H1 (cell line): Measurements from ENCODE around the gene ZBTB1. TPM values are rescaled to one million over a fixed set of nuclear protein-coding genes. Genes with fewer than 3 reads are reported as not detected.

ENCODE experiments used
- CTCF ChIA-PET: fragments of 300-600 bp; sonication (Branson Sonifier 250); formaldehyde crosslinking; loops from one replicate; lab custom pipeline; 2021; ENCODE audit not compliant: partially characterized antibody; lab: Charles Lee
- POLR2A ChIA-PET: fragments of 300-600 bp; sonication (Branson Sonifier 250); formaldehyde crosslinking; loops from one replicate; lab custom pipeline; 2021; ENCODE audit warnings: inconsistent platforms; ENCODE audit not compliant: partially characterized antibody; lab: Charles Lee
- DNase-seq, 2 experiments: peaks; one replicate each; pipeline versions ENCODE4 v3.0.0 to v3.0.0-alpha.2; 2010 to 2022; ENCODE audit warnings: low spot score in 2 of 2, low read depth in 1 of 2, mixed read lengths in 1 of 2
- FAIRE-seq: peaks from 2 replicates; lab custom pipeline; 2011; peaks lifted over from hg19 to GRCh38; lab: Jason Lieb, UNC
- H2AFZ ChIP-seq: 2 replicates; pipeline ENCODE4 v1.8.1; 2012; ENCODE audit warnings: low read length, inconsistent platforms
- H2AK5ac ChIP-seq: 2 replicates; pipeline ENCODE4 v1.6.1; 2013; ENCODE audit warnings: low read depth, low read length
- H2BK120ac ChIP-seq: replicated peaks from 2 replicates; pipeline ENCODE3; 2013; ENCODE audit warnings: low read depth, low read length, inconsistent platforms
- H2BK12ac ChIP-seq: 2 replicates; pipeline ENCODE4 v1.6.1; 2013; ENCODE audit warnings: low read depth, low read length
- H2BK15ac ChIP-seq: 2 replicates; pipeline ENCODE4 v1.6.1; 2013; ENCODE audit warnings: low read length
- H2BK20ac ChIP-seq: 2 replicates; pipeline ENCODE4 v1.6.1; 2013; ENCODE audit warnings: low read length
- H2BK5ac ChIP-seq: 2 replicates; pipeline ENCODE4 v1.6.1; 2013; ENCODE audit warnings: low read depth, low read length
- H3K14ac ChIP-seq: 2 replicates; pipeline ENCODE4 v1.6.1; 2013; ENCODE audit warnings: inconsistent platforms; ENCODE audit not compliant: insufficient read length
- H3K18ac ChIP-seq: 2 replicates; pipeline ENCODE4 v1.6.1; 2013; ENCODE audit warnings: low read length; ENCODE audit errors: extremely low read depth
- H3K23ac ChIP-seq: 2 replicates; pipeline ENCODE4 v1.6.1; 2013; ENCODE audit warnings: inconsistent platforms; ENCODE audit not compliant: insufficient read length
- H3K23me2 ChIP-seq: 2 replicates; pipeline ENCODE4 v1.6.1; 2013; ENCODE audit warnings: low read depth, low read length
- H3K27ac ChIP-seq: 2 replicates; pipeline ENCODE4 v1.6.1; 2011; ENCODE audit warnings: low read depth, low read length, inconsistent platforms
- H3K27me3 ChIP-seq, 4 experiments: replicated peaks in 1 of 4; 1 replicate in 1 of 4; 2 replicates in 3 of 4; pipeline versions ENCODE4 v1.6.1 to v1.8.1; 2011 to 2013; ENCODE audit warnings: low read length in 3 of 4, mild to moderate bottlenecking in 3 of 4, inconsistent platforms in 2 of 4, mixed read lengths in 2 of 4, moderate library complexity in 1 of 4; ENCODE audit not compliant: control insufficient read depth in 3 of 4, insufficient read depth in 3 of 4; ENCODE audit errors: extremely low read depth in 1 of 4
- H3K36me3 ChIP-seq, 4 experiments: 2 replicates each; pipeline versions ENCODE4 v1.6.1 to v1.8.1; 2011 to 2013; ENCODE audit warnings: mild to moderate bottlenecking in 4 of 4, low read length in 3 of 4, moderate library complexity in 2 of 4, control low read depth in 1 of 4, inconsistent platforms in 1 of 4; ENCODE audit not compliant: insufficient read depth in 4 of 4, control insufficient read depth in 2 of 4
- H3K4ac ChIP-seq: replicated peaks from 2 replicates; pipeline ENCODE3; 2013; ENCODE audit warnings: low read length, low read depth, mixed read lengths, inconsistent platforms; ENCODE audit not compliant: insufficient read length
- H3K4me1 ChIP-seq, 4 experiments: replicated peaks in 1 of 4; 1 replicate in 1 of 4; 2 replicates in 3 of 4; pipeline versions ENCODE4 v1.6.1 to v1.8.1; 2011 to 2013; ENCODE audit warnings: low read length in 3 of 4, inconsistent platforms in 2 of 4, mixed read lengths in 1 of 4; ENCODE audit not compliant: insufficient read depth in 4 of 4, control insufficient read depth in 3 of 4
- H3K4me2 ChIP-seq, 2 experiments: 2 replicates each; pipeline versions ENCODE4 v1.6.1 to v1.8.1; 2011 to 2013; ENCODE audit warnings: low read depth in 2 of 2, low read length in 2 of 2, control low read depth in 1 of 2, inconsistent platforms in 1 of 2, mild to moderate bottlenecking in 1 of 2; ENCODE audit not compliant: insufficient read depth in 1 of 2
- H3K4me3 ChIP-seq, 4 experiments: fragments of 200-600, 300-600 bp in 1 of 4; sonication (generic), shearing (Covaris generic), sonication (Bioruptor Twin) in 1 of 4; 2 replicates each; pipeline versions ENCODE4 v1.5.1 to v1.8.1; 2011 to 2016; ENCODE audit warnings: low read length in 4 of 4, low read depth in 3 of 4, control low read depth in 2 of 4, inconsistent platforms in 2 of 4, mild to moderate bottlenecking in 2 of 4, mixed read lengths in 1 of 4, moderate library complexity in 1 of 4; ENCODE audit not compliant: insufficient read depth in 2 of 4; ENCODE audit errors: extremely low read depth in 1 of 4
- H3K56ac ChIP-seq: replicated peaks from 2 replicates; pipeline ENCODE3; 2013; ENCODE audit warnings: low read depth, mild to moderate bottlenecking, mixed read lengths, low read length, inconsistent platforms; ENCODE audit not compliant: insufficient read length
- H3K79me1 ChIP-seq: 2 replicates; pipeline ENCODE4 v1.6.1; 2013; ENCODE audit warnings: low read depth, low read length, control low read depth
- H3K79me2 ChIP-seq, 2 experiments: 2 replicates each; pipeline versions ENCODE4 v1.6.1 to v1.8.1; 2012 to 2013; ENCODE audit warnings: low read length in 2 of 2, mild to moderate bottlenecking in 2 of 2, inconsistent platforms in 1 of 2; ENCODE audit not compliant: insufficient read depth in 2 of 2, control insufficient read depth in 1 of 2
- H3K9ac ChIP-seq, 4 experiments: replicated peaks in 1 of 4; 1 replicate in 1 of 4; 2 replicates in 3 of 4; pipeline versions ENCODE4 v1.6.1 to v1.8.1; 2011 to 2013; ENCODE audit warnings: low read depth in 3 of 4, low read length in 3 of 4, control low read depth in 2 of 4, mild to moderate bottlenecking in 2 of 4, moderate library complexity in 2 of 4, inconsistent platforms in 1 of 4; ENCODE audit errors: extremely low read depth in 1 of 4
- H3K9me3 ChIP-seq, 2 experiments: 2 replicates each; pipeline versions ENCODE4 v1.6.1 to v1.8.1; 2012 to 2013; ENCODE audit warnings: mild to moderate bottlenecking in 2 of 2, moderate library complexity in 2 of 2, control low read depth in 1 of 2, inconsistent platforms in 1 of 2, low read depth in 1 of 2, low read length in 1 of 2, mixed read lengths in 1 of 2; ENCODE audit not compliant: insufficient read depth in 2 of 2
- H4K20me1 ChIP-seq, 2 experiments: replicated peaks in 1 of 2; 2 replicates each; pipeline versions ENCODE3 to v1.8.1; 2011 to 2013; ENCODE audit warnings: inconsistent platforms in 2 of 2, low read length in 2 of 2, mild to moderate bottlenecking in 1 of 2; ENCODE audit not compliant: insufficient read depth in 2 of 2, control insufficient read depth in 1 of 2
- H4K5ac ChIP-seq: 2 replicates; pipeline ENCODE4 v1.6.1; 2013; ENCODE audit warnings: low read length, low read depth, mixed read lengths, inconsistent platforms; ENCODE audit not compliant: insufficient read length
- H4K8ac ChIP-seq: 2 replicates; pipeline ENCODE4 v1.8.0; 2013; ENCODE audit warnings: mild to moderate bottlenecking, moderate library complexity, low read length, inconsistent platforms; ENCODE audit not compliant: insufficient read depth; ENCODE audit errors: extremely low read depth
- H4K91ac ChIP-seq: replicated peaks from 2 replicates; pipeline ENCODE3; 2013; ENCODE audit warnings: low read length, mixed read lengths, inconsistent platforms; ENCODE audit not compliant: insufficient read length
- CHD2 ChIP-seq: IDR thresholded peaks from 2 replicates; pipeline ENCODE4 v1.6.1; 2012; ENCODE audit warnings: low read length, improper control_type of control experiment
- CTBP2 ChIP-seq: IDR thresholded peaks from 2 replicates; pipeline ENCODE4 v1.7.0; 2011; ENCODE audit warnings: borderline replicate concordance, mild to moderate bottlenecking, moderate library complexity, mixed read lengths, low read length; ENCODE audit not compliant: insufficient read depth, insufficient read length
- EGR1 ChIP-seq: IDR thresholded peaks from 2 replicates; pipeline ENCODE4 v1.6.1; 2011; ENCODE audit warnings: low read depth, low read length, borderline replicate concordance
- KDM5A ChIP-seq: fragments of 200-600 bp; IDR thresholded peaks from 2 replicates; pipeline ENCODE4 v1.7.1; 2012; ENCODE audit warnings: mild to moderate bottlenecking, low read length, inconsistent platforms, mixed read lengths
- MAFK ChIP-seq: IDR thresholded peaks from 2 replicates; pipeline ENCODE4 v1.6.1; 2012; ENCODE audit warnings: low read depth, mild to moderate bottlenecking, improper control_type of control experiment, low read length
- TBP ChIP-seq: IDR thresholded peaks from 2 replicates; pipeline ENCODE4 v1.6.1; 2011; ENCODE audit warnings: low read depth, low read length, improper control_type of control experiment
- WGBS, 2 experiments: shearing (Covaris generic) in 1 of 2; methylation state at CpG; one replicate each; pipeline versions ENCODE4 v1.1.6 to v1.1.7; 2013 to 2015; ENCODE audit warnings: low lambda C conversion rate in 2 of 2, mixed read lengths in 2 of 2, inconsistent platforms in 1 of 2, low coverage in 1 of 2, missing lambda C conversion rate in 1 of 2; ENCODE audit not compliant: insufficient replicate concordance in 2 of 2, insufficient coverage in 1 of 2, insufficient read length in 1 of 2; ENCODE audit errors: extremely low coverage in 1 of 2, missing lambda C conversion rate in 1 of 2; 5-methylcytosine and 5-hydroxymethylcytosine counted together
- polyA plus RNA-seq, 7 experiments: library from polyadenylated mRNA; depleted of rRNA in 3 of 7; stranded (reverse) in 5 of 7; unstranded in 2 of 7; fragments of >200 nt in 5 of 7; fragments of 200-250 nt in 2 of 7; gene quantifications; 1 replicate in 5 of 7; 2 replicates in 1 of 7; 4 replicates in 1 of 7; pipeline versions ENCODE4 v1.2.1 to v1.2.3, GENCODE V29; 2011 to 2013; ENCODE audit warnings: missing spikeins in 2 of 7, mixed read lengths in 2 of 7
- total RNA-seq: library from RNA; stranded (reverse); fragmentation: NEBNext Ultra II Directional; extraction: Animal tissue kit (Norgen Biotek cat#: 25700); gene quantifications from 2 replicates; pipeline ENCODE4 v1.2.1, GENCODE V29; 2021
- TF ChIP-seq, protein P1 (sequence below): IDR thresholded peaks from 2 replicates; pipeline ENCODE4 v1.6.1; 2011; ENCODE audit warnings: low read depth, mild to moderate bottlenecking, low read length; ENCODE audit not compliant: insufficient read depth

Gene ZBTB1
- total and polyA plus RNA-seq, 2 of the 8 experiments (the other 6 are each of a cell fraction or from before 2014, with no cell fraction given) = 13.6 to 27.5 TPM

DNA sequence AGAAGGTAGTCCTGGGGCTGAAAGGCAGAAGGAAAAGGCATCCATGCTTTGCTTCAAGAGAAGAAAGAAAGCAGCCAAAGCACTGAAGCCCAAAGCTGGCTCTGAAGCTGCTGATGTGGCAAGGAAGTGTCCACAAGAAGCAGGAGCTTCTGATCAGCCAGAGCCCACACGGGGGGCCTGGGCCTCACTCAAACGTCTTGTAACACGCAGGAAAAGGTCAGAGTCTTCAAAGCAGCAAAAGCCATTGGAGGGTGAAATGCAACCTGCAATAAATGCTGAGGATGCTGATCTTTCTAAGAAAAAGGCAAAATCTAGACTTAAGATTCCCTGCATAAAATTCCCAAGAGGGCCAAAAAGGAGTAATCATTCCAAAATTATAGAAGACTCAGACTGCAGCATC lies 36.1 kb upstream of the ZBTB1 start:
- no peak for FAIRE-seq
- no peak overlapping the region for H3K27ac ChIP-seq

More for the DNA sequence above, 36.1 kb upstream of the ZBTB1 start:
- no peak overlapping the region for H2BK120ac ChIP-seq
- WGBS, 2 experiments = 74% methylated on average over 3 of the region's 3 CpGs; no CpG with 5 or more reads in 1 of the 2 experiments
- no peaks in the 10 kb centered on the region for H3K79me1 ChIP-seq
- no peaks in the 10 kb centered on the region for H3K27me3 ChIP-seq
- no peaks in the 10 kb centered on the region for H3K79me2 ChIP-seq
- ChIA-PET CTCF (no interaction called here), POLR2A (no interaction called here)
- no peak overlapping the region for H3K4ac ChIP-seq
- no peak overlapping the region for H2BK5ac ChIP-seq
- no peak overlapping the region for H3K9ac ChIP-seq
- no peak overlapping the region for H3K4me2 ChIP-seq
- no peak overlapping the region for H2BK20ac ChIP-seq
- H4K91ac ChIP-seq = no peak overlapping the region
- no peak overlapping the region for H4K5ac ChIP-seq
- no peak overlapping the region for H3K18ac ChIP-seq
- no peaks in the 10 kb centered on the region for H3K36me3 ChIP-seq
- no peaks in the 10 kb centered on the region for H3K9me3 ChIP-seq
- peaks cover 0 to 6% (median 4%) of the 10 kb centered on the region in 4 experiments; a peak in 4 of 7 replicates for H3K4me1 ChIP-seq
- no peak overlapping the region for H3K23ac ChIP-seq
- no peak overlapping the region for H2AFZ ChIP-seq
- H4K20me1 ChIP-seq = peaks cover 0 to 4% of the 10 kb centered on the region in 2 experiments
- no peak overlapping the region for H3K56ac ChIP-seq
- no peak overlapping the region for H3K4me3 ChIP-seq
- no peak overlapping the region for H4K8ac ChIP-seq
- no peak for DNase-seq
- no peak for TF ChIP-seq MAFK
- TF ChIP-seq CTBP2 = no peak
- no peak for TF ChIP-seq KDM5A
- no peak for TF ChIP-seq EGR1
- TF ChIP-seq CHD2 = no peak
- TF ChIP-seq, protein P1, sequence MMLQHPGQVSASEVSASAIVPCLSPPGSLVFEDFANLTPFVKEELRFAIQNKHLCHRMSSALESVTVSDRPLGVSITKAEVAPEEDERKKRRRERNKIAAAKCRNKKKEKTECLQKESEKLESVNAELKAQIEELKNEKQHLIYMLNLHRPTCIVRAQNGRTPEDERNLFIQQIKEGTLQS = no peak
- TF ChIP-seq TBP = no peak
- TF ChIP-seq, all 59 proteins: peak for 0
- H3K23me2 ChIP-seq = peaks cover 13% of the 10 kb centered on the region
- no peak overlapping the region for H2BK15ac ChIP-seq
- no peak overlapping the region for H2BK12ac ChIP-seq
- no peak overlapping the region for H3K14ac ChIP-seq
- H2AK5ac ChIP-seq = no peak overlapping the region
